HG03139 (cell line): ENCODE results near the gene GRAMD1B.
A peak's percentile ranks its signal among the peaks of the same experiment; 100 is the strongest.
"Not testable (repeated sequence)": the region's sequence is repeated elsewhere in the genome, so short reads cannot be mapped to it uniquely, and the experiment has no call there.

Experiments
- ATAC-seq: cut with Tn5 transposase; IDR thresholded peaks from one replicate; pipeline ENCODE4 v1.9.1; 2021; ENCODE audit not compliant: unreplicated experiment

Gene GRAMD1B

DNA sequence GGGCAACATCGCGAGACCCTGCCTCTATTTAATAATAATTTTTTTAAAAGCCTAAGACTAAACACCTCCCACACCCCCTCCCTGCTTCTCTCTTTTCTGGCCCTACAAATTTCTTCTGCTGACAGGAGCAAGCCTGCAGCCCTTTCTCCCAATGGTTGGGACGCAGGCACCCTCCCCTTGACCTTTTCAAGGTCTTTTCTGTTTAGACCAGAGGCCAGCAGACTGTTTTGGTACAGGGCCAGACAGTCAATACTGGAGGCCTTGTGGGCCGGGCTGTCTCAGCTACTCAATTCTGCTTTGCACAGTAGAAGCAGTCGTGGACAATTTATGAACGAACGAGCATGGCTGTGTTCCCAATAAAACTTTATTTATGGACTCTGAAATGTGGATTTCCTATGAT, 132.1 kb downstream of the GRAMD1B start:
- ATAC-seq = no peak

DNA sequence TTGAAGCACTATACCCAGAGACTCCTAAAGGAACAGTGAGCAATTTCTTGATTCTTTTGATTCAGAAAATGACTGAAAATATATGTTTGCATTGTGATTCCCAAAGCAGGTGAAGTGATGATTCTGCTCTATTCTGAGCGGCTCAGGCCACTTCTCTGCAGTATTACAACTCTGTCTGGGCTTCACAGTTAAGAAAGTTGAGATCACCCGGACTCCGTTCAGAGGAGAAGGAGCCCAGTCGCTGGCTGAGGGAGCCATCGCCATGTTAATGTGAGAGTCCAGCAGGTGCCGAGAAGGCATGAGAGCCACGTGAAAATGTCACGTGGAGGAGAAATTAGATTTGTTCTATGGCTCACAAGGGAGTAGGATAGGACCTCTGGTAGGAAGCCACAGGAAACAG, 132.8 kb downstream of the GRAMD1B start:
- no peak for ATAC-seq

DNA sequence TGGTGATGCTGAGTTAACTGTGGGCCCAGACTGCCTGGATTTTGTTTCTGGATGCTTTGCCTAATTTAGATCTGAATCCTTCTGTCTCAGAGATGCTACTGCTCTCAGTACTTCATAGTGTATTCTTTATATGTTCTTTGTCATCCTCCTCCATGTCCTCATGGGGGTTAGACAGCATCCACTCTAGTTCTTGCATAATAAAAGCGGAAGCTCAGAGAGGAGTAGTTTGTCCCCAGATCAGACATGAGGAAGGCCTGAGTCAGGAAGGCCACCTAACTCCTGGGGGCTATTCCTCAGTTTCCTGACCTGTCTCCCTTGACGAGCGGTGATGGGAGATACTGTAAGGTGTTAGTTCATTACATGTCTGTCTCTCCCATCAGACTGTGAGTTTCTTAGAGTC, 134.2 kb downstream of the GRAMD1B start:
- no peak for ATAC-seq

DNA sequence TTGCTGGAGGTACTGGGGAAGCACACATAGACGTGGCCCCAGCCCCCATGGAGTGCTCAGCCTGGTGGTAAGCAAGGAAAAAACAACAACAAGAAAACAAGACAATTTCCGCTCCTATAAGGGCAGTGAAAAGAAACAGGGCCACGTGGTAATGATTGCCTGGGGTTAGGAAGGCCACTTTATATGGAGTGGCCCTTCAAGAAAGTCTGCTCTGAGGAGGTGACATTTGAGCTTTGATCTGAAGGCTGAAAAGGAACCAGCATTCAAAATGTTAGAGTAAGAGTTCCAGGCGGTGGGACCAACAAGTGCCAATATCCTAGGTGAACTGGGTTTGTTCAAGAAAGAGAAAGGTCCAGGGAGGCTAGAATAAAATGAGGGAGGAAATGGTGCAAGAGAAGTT, 136.8 kb downstream of the GRAMD1B start:
- ATAC-seq = no peak

DNA sequence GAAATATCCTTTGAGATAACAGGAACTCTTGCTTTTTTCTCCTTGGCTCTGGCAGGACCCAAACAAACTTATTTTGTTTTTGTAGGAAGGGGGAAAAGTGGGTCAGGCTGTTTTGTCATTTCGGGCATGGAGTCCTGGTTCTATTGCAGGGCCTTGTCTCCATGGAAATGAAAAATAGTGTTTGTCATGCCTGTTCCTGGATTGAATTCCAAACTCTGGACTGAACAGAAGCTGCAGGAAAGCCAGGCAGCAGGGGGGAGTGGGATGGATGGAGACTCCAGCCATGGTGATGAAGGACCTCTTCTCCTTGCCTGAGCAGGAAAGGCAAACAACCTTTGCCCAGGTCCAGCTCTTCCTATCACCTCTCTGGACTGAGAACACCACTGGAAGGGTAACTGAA, 137.4 kb downstream of the GRAMD1B start:
- ATAC-seq = no peak

DNA sequence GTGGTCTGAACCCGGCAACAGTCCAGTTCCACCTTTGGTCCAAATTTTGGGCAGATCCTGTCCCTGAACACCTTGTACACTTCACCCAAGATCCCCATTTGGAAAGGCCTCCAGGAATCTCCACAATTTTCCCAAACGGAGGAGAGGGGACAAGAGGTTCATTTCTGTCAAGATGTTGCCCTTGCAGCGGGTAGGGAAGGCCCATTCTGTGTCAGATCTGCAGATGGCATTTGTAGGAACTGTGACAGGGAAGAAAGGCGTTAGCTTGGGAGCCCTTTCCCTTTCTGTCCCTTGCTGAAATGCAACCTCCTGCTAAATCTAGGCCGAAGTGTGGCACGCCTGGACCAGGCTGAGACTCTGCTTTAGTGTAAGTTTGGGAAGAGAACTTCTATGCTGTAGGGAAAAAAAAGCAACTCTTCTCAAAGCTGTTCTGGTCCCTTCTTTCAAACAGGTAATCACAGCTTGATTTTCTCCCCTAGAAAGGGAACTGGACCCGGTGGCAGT, 138.3 kb downstream of the GRAMD1B start:
- no peak for ATAC-seq

DNA sequence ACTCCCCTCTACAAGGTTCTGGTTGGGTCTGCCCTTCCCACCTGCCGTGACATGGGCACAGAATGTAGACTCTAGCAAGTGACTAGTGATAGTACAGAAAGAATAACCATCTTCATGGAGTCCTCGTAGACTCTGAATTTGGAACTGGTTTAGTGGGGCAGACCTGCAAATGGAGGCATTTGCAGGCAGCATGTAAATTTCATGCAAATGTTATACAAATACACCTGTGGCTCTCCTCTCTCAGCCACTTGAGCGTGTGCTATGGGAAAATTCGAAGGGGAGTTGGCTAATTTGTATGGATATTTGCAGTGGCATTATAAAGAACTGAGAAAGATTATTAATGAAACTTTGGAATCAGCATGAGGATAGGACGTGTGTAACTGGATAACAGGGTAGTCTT, 139.3 kb downstream of the GRAMD1B start:
- no peak for ATAC-seq

DNA sequence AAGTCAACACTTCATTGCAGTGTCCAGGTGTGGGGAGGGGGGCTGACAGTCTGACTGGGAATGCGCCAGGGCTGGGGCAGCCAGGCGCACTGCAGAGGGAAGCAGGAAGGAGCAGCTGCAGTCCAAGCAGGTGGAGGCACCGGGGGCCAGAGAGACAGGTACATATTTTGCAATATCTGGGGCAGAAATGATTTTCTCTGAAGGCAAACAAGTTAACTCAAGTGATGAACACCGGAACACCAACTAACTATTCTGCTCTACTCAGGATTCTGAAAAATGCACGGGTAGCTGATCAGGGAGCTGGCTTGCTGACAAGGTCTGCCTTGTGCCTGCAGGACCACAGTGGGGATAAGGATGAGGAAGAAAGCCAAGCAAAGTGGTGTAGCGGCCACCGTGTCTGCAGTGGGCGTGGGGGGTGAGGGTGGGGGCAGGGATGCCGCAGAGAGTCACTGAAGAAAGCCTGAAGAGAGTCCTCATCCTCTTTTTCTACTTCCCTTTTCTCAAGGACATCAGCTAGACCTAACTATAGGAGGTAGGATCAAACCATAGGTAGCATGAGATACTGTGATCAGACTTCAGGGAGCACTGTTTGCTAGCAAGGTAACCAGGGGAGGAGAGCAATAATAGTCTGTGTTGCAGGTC, 141.0 kb downstream of the GRAMD1B start:
- ATAC-seq = no peak

DNA sequence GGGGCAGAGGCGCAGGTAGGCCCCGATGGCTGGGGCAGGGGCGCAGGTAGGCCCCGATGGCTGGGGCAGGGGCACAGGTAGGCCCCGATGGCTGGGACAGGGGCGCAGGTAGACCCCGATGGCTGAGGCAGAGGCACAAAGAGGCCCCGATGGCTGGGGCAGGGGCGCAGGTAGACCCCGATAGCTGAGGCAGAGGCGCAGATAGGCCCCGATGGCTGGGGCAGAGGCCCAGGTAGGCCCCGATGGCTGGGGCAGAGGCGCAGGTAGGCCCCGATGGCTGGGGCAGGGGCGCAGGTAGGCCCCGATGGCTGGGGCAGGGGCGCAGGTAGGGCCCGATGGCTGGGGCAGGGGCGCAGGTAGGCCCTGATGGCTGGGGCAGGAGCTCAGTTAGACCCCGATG, 142.7 kb downstream of the GRAMD1B start:
- not testable (repeated sequence) for ATAC-seq

DNA sequence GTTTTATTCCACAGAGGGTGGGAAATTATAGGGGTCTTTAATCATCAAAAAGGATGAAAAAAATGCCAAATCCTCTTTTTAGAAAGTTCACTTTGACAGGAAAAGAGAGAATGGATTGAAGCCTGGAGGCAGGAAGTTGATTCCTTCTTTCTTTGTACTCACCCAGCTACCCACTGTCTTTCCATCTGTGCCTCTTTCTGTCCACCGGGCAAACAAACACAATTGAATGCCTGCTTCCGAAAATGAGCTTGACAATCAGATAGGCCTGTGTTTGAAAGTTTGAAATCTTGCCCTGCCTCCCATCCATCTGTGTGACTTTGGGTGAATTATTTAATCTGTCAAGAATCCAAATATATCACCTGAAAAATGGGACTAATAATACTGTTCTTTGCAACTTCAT, 143.2 kb downstream of the GRAMD1B start:
- no peak for ATAC-seq

DNA sequence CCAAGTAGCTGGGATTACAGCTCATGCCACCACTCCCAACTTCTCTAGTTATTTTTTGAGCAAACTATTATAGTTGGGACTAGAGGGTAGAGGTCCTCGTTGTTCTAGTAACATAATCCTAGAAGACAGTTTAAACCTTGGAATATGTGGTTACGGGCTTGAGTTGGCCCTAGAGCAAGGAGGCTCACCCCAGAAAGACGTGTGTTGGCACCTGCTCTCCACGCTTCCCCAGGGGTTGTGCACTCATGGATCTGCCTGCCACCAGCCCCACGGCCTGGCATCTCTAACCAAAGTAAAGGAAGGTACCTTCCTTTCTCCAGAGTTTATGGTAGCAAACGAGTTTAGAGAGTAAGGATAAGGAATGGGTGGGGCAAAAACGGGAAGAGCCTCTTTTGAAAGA, 145.4 kb downstream of the GRAMD1B start:
- ATAC-seq = no peak

DNA sequence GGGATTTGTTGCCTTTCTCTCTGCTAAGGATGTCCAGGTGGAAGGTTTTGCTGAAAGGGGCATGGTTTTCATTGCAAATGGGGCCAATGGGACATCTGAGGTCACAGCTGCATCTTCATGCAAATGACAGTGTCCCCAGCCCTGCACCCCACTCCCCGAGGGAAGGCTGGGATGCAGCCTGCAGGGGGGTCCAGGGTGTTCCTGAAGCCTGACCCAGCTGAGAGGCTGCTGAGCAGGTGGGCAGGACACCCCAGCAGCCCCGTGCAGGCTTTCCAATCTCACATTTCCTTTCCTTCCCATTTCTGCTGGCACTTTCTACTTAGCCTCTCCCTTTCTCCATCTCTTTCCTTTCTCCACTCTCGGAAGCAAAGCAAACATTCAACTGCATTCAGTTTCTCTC, 146.0 kb downstream of the GRAMD1B start:
- no peak for ATAC-seq

DNA sequence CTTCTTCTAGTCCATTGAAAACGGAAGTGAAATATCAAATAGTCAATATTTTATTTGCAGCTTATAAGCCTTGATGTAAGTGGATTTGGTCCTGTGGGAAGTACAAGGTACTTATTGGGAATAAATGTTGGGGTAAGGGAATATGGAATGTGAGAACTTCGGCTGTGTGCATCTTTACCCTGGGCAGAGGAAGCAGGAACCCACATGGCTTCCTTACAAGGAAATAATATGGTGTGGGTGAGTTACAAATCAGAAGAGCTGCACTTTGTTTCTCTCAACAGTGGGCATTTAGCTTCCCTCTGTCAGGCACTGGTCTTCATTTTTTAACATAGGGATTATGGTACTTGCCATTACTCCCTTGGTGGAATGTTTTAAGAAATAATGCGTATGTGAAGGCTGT, 146.4 kb downstream of the GRAMD1B start:
- ATAC-seq = no peak

DNA sequence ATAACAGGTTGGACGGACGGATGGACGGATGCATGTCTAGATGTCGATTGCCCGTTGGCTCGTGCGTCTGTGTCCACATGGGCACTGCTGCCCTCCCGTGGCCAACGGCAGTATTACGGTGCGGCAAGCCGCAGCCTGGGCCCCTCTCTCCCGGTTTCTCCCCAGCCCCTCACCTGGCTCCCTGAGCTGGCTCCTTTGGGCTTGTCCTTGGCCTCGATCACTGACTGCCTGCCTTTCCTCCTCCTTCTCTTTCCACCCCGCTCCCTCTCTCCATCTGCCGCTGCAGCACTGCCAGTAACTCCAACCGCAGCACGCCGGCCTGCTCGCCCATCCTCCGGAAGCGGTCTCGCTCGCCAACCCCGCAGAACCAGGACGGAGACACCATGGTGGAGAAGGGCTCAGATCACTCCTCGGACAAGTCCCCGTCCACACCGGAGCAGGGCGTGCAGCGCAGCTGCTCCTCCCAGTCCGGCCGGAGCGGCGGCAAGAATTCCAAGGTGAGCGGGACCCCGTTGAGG, 147.1 kb downstream of the GRAMD1B start:
- ATAC-seq = peak; percentile 60

DNA sequence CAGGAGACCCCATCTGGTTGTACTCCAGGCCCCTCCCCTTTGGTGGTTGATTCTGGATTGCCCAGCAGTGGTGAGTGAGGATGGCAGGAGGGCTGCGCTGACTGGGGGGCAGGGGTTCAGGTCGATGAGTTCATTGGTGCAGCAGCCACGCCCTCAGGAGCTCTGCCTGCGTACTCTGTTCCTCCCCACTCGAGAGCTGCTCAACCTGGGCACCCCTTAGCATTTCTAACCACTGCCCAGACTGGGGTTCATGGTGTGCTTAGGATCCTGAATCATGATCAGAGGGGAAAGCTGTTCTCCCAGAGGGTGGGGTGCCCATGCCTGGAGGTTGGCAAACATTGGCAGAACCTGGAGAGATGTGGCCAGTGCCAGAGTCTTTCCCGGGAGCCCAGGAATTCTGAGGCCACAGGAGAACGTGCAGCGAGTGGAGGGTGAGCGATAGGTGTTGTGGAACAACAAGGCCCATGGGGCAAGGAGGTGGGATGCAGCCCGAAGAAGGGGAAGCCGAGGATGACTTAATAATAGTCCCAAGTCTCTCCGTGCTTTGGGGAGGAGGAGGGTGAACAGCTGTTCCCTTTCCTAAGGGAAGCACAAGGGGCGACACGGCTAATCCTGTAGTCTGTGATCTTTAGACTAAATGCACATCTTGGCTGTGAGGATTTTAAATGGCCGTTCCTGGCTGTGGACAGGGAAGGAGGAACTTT, 148.9 kb downstream of the GRAMD1B start:
- ATAC-seq = no peak

DNA sequence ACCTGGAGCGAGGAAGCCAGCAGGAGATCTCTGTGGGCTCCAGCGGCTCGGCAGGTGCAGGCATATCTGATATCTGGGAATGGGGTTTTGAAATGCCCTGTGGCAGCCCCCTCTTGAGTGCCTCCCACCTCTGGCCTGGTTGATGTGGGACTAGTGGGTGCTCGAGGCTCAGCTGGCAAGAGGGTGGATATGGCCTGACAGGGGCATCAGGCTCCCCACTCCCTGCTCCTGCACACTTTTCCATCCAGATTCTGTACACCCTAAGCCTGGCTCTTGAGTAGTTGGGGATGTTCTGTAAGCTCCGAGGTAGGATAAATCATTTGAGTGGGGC, 149.4 kb downstream of the GRAMD1B start:
- no peak for ATAC-seq

DNA sequence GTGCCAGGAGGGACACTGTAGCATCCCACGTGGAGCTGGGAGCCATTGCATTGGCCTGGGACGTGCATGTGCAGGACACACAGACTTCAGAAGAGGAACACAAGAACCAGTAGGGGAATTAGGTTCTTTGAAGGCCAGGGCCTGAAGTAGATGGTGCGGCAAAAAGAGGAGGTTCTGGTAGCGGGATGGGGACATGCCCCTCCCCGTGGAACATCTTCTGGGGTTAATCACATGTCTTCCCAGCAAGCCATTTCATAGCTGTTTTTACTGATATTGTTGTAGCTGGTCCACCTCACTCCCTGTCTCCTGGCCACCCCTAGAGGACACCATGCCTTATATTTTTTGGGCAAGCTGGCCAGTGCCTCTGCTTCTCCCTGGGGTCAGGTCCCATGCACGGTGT, 150.1 kb downstream of the GRAMD1B start:
- ATAC-seq = no peak

DNA sequence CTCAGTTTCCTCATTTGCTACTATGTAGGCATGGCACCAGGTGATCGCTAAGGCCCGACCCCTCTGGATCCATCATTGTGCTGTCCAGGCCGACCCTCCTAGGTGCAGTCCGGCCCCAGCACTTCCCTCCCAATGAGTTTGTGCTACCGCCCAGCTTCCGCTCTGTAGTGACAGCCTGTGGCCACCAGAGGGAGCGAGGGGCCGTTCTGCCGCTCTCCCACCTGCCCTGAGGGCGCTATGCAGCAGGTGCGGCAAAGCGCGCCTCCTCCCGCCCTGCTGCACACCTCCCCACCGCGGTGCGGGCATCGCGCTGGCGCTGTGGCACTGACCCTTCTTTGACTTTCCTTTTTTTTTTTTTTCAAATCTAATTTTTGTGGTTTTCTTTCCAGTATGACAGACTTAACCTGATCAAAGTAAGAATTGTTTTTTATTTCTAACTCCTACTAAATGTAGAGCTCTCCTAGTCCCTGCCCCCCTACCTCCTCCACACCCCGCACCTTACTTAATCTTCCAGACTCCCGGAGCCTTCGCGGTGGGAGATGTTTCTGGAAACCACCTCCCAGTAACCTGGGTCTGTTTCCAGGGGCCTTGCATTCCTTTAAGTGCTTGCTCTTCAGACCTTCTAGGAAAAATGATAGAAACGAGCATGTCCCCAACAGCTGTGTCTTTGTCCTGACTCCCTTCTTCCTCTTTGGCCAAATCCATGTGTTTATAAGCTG, 150.6 kb downstream of the GRAMD1B start:
- peak; percentile 76 for ATAC-seq

DNA sequence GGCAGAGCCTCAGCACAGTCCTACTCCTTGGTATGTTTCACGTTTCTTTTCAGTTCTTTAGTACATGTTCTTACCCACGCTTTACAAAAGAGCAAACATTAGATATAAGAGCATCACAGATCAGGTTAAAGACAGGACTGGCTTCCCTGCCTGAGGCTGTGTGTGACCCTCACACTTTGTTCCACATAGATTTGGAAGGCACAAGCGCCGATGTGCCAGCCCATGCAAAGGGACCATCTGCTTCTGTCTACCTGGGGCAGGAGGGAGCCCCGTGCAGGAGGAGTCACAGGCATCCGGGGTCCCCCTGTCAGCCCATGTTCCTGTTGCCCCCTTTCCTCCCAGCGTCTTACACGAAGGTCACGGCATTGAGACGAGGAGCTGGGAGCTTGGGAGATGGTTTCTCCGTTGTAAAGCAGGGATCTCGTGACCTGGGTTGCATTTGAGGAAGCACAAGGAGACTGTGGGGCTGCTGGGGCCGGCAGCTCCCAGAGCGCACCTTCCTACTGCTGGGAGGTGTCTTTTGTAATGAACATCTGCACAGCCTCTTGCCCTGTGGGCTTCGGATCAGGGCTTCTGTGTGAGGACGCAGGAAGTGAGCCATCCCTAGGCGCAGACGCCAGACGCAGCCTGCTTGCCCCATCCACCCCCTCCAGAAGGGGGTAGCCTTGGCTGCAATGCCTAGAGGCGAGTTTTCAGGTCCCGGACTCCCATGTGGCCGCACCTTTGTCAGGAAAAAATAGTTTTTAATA, 151.8 kb downstream of the GRAMD1B start:
- ATAC-seq = no peak

DNA sequence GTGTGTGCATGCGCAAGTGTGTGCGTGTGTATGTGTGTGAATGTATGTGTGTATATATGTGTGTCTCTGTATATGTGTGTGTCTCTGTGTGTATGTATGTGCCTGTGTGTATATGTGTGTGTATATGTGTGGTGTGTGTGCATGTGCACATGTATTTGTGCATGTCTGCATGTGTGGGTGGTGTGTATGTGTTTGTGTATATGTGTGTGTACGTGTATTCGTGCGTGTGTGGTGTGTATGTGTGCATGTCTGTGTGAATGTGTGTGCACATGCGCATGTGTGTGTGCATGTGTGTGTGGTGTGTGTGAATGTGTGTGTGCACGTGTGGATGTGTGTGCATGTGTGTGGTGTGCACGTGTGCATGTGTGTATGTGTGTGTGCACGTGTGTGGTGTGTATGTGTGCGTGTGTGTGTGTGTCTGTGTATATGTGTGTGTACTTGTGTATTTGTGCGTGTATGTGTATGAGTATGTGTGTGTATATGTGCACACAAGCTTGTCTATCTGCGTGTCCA, 153.0 kb downstream of the GRAMD1B start:
- no peak for ATAC-seq

DNA sequence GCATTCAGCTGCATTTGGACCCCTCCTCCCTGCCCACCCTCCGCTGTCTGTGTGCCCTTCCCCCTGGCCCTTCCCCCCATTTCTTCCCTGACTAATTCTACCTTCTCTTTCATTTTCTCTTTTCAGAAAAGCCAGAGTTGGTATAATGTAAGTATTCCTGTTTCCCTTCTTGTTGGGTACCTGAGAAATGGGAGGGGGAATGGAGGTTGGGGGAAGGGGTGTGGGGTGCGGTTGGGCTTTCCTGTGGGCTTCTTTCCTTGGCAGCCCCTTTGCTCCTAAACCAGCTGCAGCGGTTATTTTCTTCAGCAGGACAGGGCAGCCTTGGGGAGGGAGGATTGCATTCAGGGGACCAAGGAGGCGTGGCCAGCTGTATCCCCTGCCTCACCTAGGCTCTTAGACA, 154.1 kb downstream of the GRAMD1B start:
- no peak for ATAC-seq
